Measurements from ENCODE around the gene HMGCS2.

GRCh38 chr1:119797162-119797561 lies 28.5 kb upstream of the HMGCS2 start:
- no peak for TF ChIP-seq CTCF (IDR thresholded peaks at IDR 0.05; ENCODE audit: low read length)
- no peak for TF ChIP-seq EZH2 (IDR thresholded peaks at IDR 0.05; ENCODE audit: borderline replicate concordance, low read length)

Measured in OCI-LY1 (cell line).